HUES48 (cell line): Measurements from ENCODE around the gene KLF12.

Experiments used
- H3K27ac ChIP-seq: one replicate; pipeline ENCODE4 v1.7.0; 2013; ENCODE audit warnings: low read depth, low read length, inconsistent platforms
- H3K27me3 ChIP-seq: 2 replicates; pipeline ENCODE4 v1.6.1; 2013; ENCODE audit warnings: mild to moderate bottlenecking, low read length; ENCODE audit not compliant: control insufficient read depth, insufficient read depth
- H3K36me3 ChIP-seq: 2 replicates; pipeline ENCODE4 v1.6.1; 2013; ENCODE audit warnings: low read length; ENCODE audit not compliant: control insufficient read depth, insufficient read depth
- H3K4me1 ChIP-seq: 2 replicates; pipeline ENCODE4 v1.6.1; 2013; ENCODE audit warnings: mild to moderate bottlenecking, low read length; ENCODE audit not compliant: control insufficient read depth, insufficient read depth
- H3K4me3 ChIP-seq: 2 replicates; pipeline ENCODE4 v1.5.1; 2013; ENCODE audit warnings: mild to moderate bottlenecking, low read depth, low read length
- H3K9ac ChIP-seq: 2 replicates; pipeline ENCODE4 v1.6.1; 2013; ENCODE audit warnings: mild to moderate bottlenecking, low read depth, low read length, moderate library complexity
- H3K9me3 ChIP-seq: 2 replicates; pipeline ENCODE4 v1.6.1; 2013; ENCODE audit warnings: low read length; ENCODE audit not compliant: control insufficient read depth, insufficient read depth

Gene KLF12

GRCh38 chr13:74114641-74115040, 19.6 kb downstream of the KLF12 start:
- no peak overlapping the region for H3K9ac ChIP-seq
- H3K27ac ChIP-seq: no peak overlapping the region
- no peaks in the 10 kb centered on the region for H3K27me3 ChIP-seq

GRCh38 chr13:74114202-74114601, 20.0 kb downstream of the KLF12 start:
- H3K27me3 ChIP-seq: no peaks in the 10 kb centered on the region
- H3K36me3 ChIP-seq: no peaks in the 10 kb centered on the region
- H3K4me1 ChIP-seq: peaks cover 10% of the 10 kb centered on the region
- H3K9ac ChIP-seq: no peak overlapping the region
- H3K9me3 ChIP-seq: peaks cover 1% of the 10 kb centered on the region; the same call in 1 of the 2 replicates
- no peak overlapping the region for H3K4me3 ChIP-seq
- no peak overlapping the region for H3K27ac ChIP-seq

More at GRCh38 chr13:74114641-74115040, 19.6 kb downstream of the KLF12 start:
- Histone ChIP-seq H3K36me3 (no peaks in the 10 kb centered on the region), H3K9me3 (peaks cover 6% of the 10 kb centered on the region; the same call in 1 of the 2 replicates), H3K4me1 (peaks cover 10% of the 10 kb centered on the region), H3K4me3 (no peak overlapping the region)

GRCh38 chr13:74111901-74112824, 22.0 kb downstream of the KLF12 start:
- no peak overlapping the region for H3K4me3 ChIP-seq
- peaks cover 10% of the 10 kb centered on the region for H3K4me1 ChIP-seq

GRCh38 chr13:74111399-74111798, 22.8 kb downstream of the KLF12 start:
- no peaks in the 10 kb centered on the region for H3K27me3 ChIP-seq
- H3K9ac ChIP-seq: no peak overlapping the region
- H3K27ac ChIP-seq: no peak overlapping the region
- no peak overlapping the region for H3K4me3 ChIP-seq
- H3K36me3 ChIP-seq: no peaks in the 10 kb centered on the region
- peaks cover 10% of the 10 kb centered on the region for H3K4me1 ChIP-seq
- no peaks in the 10 kb centered on the region for H3K9me3 ChIP-seq

More at GRCh38 chr13:74111901-74112824, 22.0 kb downstream of the KLF12 start:
- no peaks in the 10 kb centered on the region for H3K9me3 ChIP-seq
- H3K9ac ChIP-seq: no peak overlapping the region
- no peaks in the 10 kb centered on the region for H3K27me3 ChIP-seq
- H3K36me3 ChIP-seq: no peaks in the 10 kb centered on the region
- H3K27ac ChIP-seq: no peak overlapping the region

GRCh38 chr13:74110053-74110452, 24.2 kb downstream of the KLF12 start:
- Histone ChIP-seq H3K36me3 (no peaks in the 10 kb centered on the region), H3K9ac (no peak overlapping the region), H3K27ac (no peak overlapping the region)

GRCh38 chr13:74107598-74107997, 26.6 kb downstream of the KLF12 start:
- Histone ChIP-seq H3K9ac (no peak overlapping the region), H3K9me3 (no peaks in the 10 kb centered on the region), H3K36me3 (no peaks in the 10 kb centered on the region), H3K4me3 (no peak overlapping the region), H3K27me3 (no peaks in the 10 kb centered on the region), H3K4me1 (peaks cover 1% of the 10 kb centered on the region; the same call in 1 of the 2 replicates), H3K27ac (no peak overlapping the region)

More at GRCh38 chr13:74110053-74110452, 24.2 kb downstream of the KLF12 start:
- no peaks in the 10 kb centered on the region for H3K27me3 ChIP-seq
- no peak overlapping the region for H3K4me3 ChIP-seq
- H3K9me3 ChIP-seq: no peaks in the 10 kb centered on the region
- H3K4me1 ChIP-seq: peaks cover 10% of the 10 kb centered on the region

- Histone ChIP-seq H3K4me3 (no peak overlapping the region), H3K9ac (no peak overlapping the region), H3K4me1 (no peaks in the 10 kb centered on the region), H3K36me3 (no peaks in the 10 kb centered on the region), H3K27ac (no peak overlapping the region), H3K9me3 (no peaks in the 10 kb centered on the region), H3K27me3 (no peaks in the 10 kb centered on the region)
Measured at GRCh38 chr13:74105871-74106270, 28.3 kb downstream of the KLF12 start.

- H3K9me3 ChIP-seq: no peaks in the 10 kb centered on the region
- no peak overlapping the region for H3K27ac ChIP-seq
- H3K36me3 ChIP-seq: no peaks in the 10 kb centered on the region
Measured at GRCh38 chr13:74104661-74105275, 29.4 kb downstream of the KLF12 start.

GRCh38 chr13:74103970-74104555, 30.1 kb downstream of the KLF12 start:
- no peaks in the 10 kb centered on the region for H3K27me3 ChIP-seq
- no peak overlapping the region for H3K9ac ChIP-seq
- H3K36me3 ChIP-seq: no peaks in the 10 kb centered on the region
- H3K4me1 ChIP-seq: no peaks in the 10 kb centered on the region
- no peak overlapping the region for H3K4me3 ChIP-seq
- H3K9me3 ChIP-seq: no peaks in the 10 kb centered on the region
- H3K27ac ChIP-seq: no peak overlapping the region

More at GRCh38 chr13:74104661-74105275, 29.4 kb downstream of the KLF12 start:
- Histone ChIP-seq H3K9ac (no peak overlapping the region), H3K4me3 (no peak overlapping the region), H3K4me1 (no peaks in the 10 kb centered on the region), H3K27me3 (no peaks in the 10 kb centered on the region)

- no peaks in the 10 kb centered on the region for H3K9me3 ChIP-seq
- no peak overlapping the region for H3K9ac ChIP-seq
- no peaks in the 10 kb centered on the region for H3K27me3 ChIP-seq
- no peaks in the 10 kb centered on the region for H3K36me3 ChIP-seq
- no peak overlapping the region for H3K4me3 ChIP-seq
- H3K27ac ChIP-seq: no peak overlapping the region
- no peaks in the 10 kb centered on the region for H3K4me1 ChIP-seq
Measured at GRCh38 chr13:74103196-74103595, 31.0 kb downstream of the KLF12 start.

GRCh38 chr13:74102691-74103090, 31.5 kb downstream of the KLF12 start:
- no peaks in the 10 kb centered on the region for H3K9me3 ChIP-seq
- no peak overlapping the region for H3K27ac ChIP-seq
- no peak overlapping the region for H3K9ac ChIP-seq
- H3K4me3 ChIP-seq: no peak overlapping the region
- no peaks in the 10 kb centered on the region for H3K4me1 ChIP-seq
- no peaks in the 10 kb centered on the region for H3K36me3 ChIP-seq
- H3K27me3 ChIP-seq: no peaks in the 10 kb centered on the region
